Sigmoid colon (tissue), 7 donors: ENCODE measurements around the gene ABCC1. TPM values are rescaled to one million over a fixed set of nuclear protein-coding genes. Genes with fewer than 3 reads are reported as not detected.
"Not testable (repeated sequence)": the region's sequence is repeated elsewhere in the genome, so short reads cannot be mapped to it uniquely, and the experiment has no call there.

Source experiments
- DNase-seq: peaks from one replicate; pipeline ENCODE4 v3.0.0-alpha.2; 2019
- H3K27ac ChIP-seq, 4 donors: fragments of 200-600 bp; sonication (generic); one replicate each; pipeline ENCODE4 v1.5.1; 2016 to 2019; ENCODE audit warnings: mild to moderate bottlenecking in 1 of 4
- H3K27me3 ChIP-seq, 3 donors: fragments of 200-600 bp; sonication (generic); one replicate each; pipeline ENCODE4 v1.5.1; 2019; ENCODE audit warnings: mild to moderate bottlenecking in 1 of 3
- H3K36me3 ChIP-seq, 4 donors: fragments of 200-600 bp; sonication (generic); one replicate each; pipeline ENCODE4 v1.5.1; 2016 to 2019
- H3K4me1 ChIP-seq, 4 donors: fragments of 200-600 bp; sonication (generic); one replicate each; pipeline ENCODE4 v1.5.1; 2017 to 2019
- H3K4me3 ChIP-seq, 4 donors: fragments of 200-600 bp; sonication (generic); one replicate each; pipeline ENCODE4 v1.5.1; 2017 to 2019; ENCODE audit warnings: mild to moderate bottlenecking in 2 of 4, moderate library complexity in 1 of 4
- H3K9me3 ChIP-seq, 4 donors: fragments of 200-600 bp in 3 of 4; sonication (generic) in 3 of 4; one replicate each; pipeline versions ENCODE4 v1.5.1 to v1.6.1; 2013 to 2019
- CTCF ChIP-seq, 4 experiments: fragments of 450-650 bp in 3 of 4; fragments of 200-600 bp in 1 of 4; IDR thresholded peaks; one replicate each; pipeline ENCODE4 v1.5.1; 2016 to 2019; ENCODE audit warnings: antibody characterized with exemption in 4 of 4, mild to moderate bottlenecking in 3 of 4, moderate library complexity in 2 of 4
- EP300 ChIP-seq, 4 donors: sonication (generic); formaldehyde crosslinking; IDR thresholded peaks; one replicate each; pipeline ENCODE4 v1.6.1; 2017; ENCODE audit warnings: antibody characterized with exemption in 4 of 4
- POLR2A ChIP-seq, 2 donors: fragments of 450-650 bp; IDR thresholded peaks; one replicate each; pipeline ENCODE4 v1.6.1; 2016; ENCODE audit warnings: antibody characterized with exemption in 2 of 2, mild to moderate bottlenecking in 2 of 2, moderate library complexity in 2 of 2
- POLR2AphosphoS5 ChIP-seq, 4 donors: sonication (generic); formaldehyde crosslinking; IDR thresholded peaks; one replicate each; pipeline ENCODE4 v1.6.1; 2017; ENCODE audit warnings: antibody characterized with exemption in 4 of 4
- WGBS, 2 donors: extraction: QIAGEN DNeasy Blood & Tissue Kit; methylation state at CpG; one replicate each; pipeline ENCODE4 v1.1.7; 2013; 5-methylcytosine and 5-hydroxymethylcytosine counted together
- intact Hi-C: fragments of 100-400 bp; cut with DNase I; formaldehyde crosslinking; loops from one replicate; pipeline ENCODE4 v1.15.1; 2023
- polyA plus RNA-seq, 3 donors: library from polyadenylated mRNA; stranded (reverse); fragments of 200-250 nt; gene quantifications; one replicate each; pipeline ENCODE4 v1.2.3, GENCODE V29; 2013
- total RNA-seq, 4 donors: library from RNA; depleted of rRNA; stranded (reverse); fragments of >200 nt; gene quantifications; one replicate each; pipeline ENCODE4 v1.1.0, GENCODE V29; 2016
- donor health status: healthy with polysubstance abuse.
- donor health status: Bipolar disorder and iron deficiency.
- donor health status: healthy.

ABCC1 gene
- total and polyA plus RNA-seq, 7 donors = 1.8 to 51.8 (median 22.5) TPM

GRCh38 chr16:16158741-16159374 lies 209.4 kb downstream of the ABCC1 start:
- WGBS, 2 donors = 87 to 95% methylated on average over 3 of the region's 3 CpGs

GRCh38 chr16:16159662-16160061 lies 210.2 kb downstream of the ABCC1 start:
- DNase-seq = no peak
- peaks cover 0 to 7% (median 2%) of the 10 kb centered on the region in 4 donors for H3K9me3 ChIP-seq
- H3K4me3 ChIP-seq = no peak overlapping the region
- intact Hi-C loops = no loop called here
- TF ChIP-seq EP300 (IDR thresholded peaks at IDR 0.05) (no peak), POLR2AphosphoS5 (IDR thresholded peaks at IDR 0.05) (no peak), CTCF (IDR thresholded peaks at IDR 0.05) (no peak), POLR2A (IDR thresholded peaks at IDR 0.05) (no peak)
- H3K27ac ChIP-seq = no peak overlapping the region
- peaks cover 0 to 3% (median 0%) of the 10 kb centered on the region in 4 donors for H3K4me1 ChIP-seq
- no peaks in the 10 kb centered on the region for H3K36me3 ChIP-seq
- 88 to 97% methylated on average over 3 of the region's 3 CpGs for WGBS, 2 donors
- H3K27me3 ChIP-seq = no peaks in the 10 kb centered on the region

More at GRCh38 chr16:16158741-16159374, 209.4 kb downstream of the ABCC1 start:
- Histone ChIP-seq H3K4me3 (no peak overlapping the region), H3K27me3 (no peaks in the 10 kb centered on the region), H3K36me3 (no peaks in the 10 kb centered on the region), H3K27ac (no peak overlapping the region), H3K9me3 (peaks cover 0 to 7% (median 2%) of the 10 kb centered on the region in 4 donors), H3K4me1 (peaks cover 0 to 3% (median 0%) of the 10 kb centered on the region in 4 donors)
- intact Hi-C loops = no loop called here
- DNase-seq = no peak
- TF ChIP-seq CTCF (IDR thresholded peaks at IDR 0.05) (no peak), EP300 (IDR thresholded peaks at IDR 0.05) (no peak), POLR2A (IDR thresholded peaks at IDR 0.05) (no peak), POLR2AphosphoS5 (IDR thresholded peaks at IDR 0.05) (no peak)

- 82 to 83% methylated on average over 5 of the region's 5 CpGs for WGBS, 2 donors
- no peak for DNase-seq
- Histone ChIP-seq H3K27me3 (no peaks in the 10 kb centered on the region), H3K9me3 (peaks cover 0 to 7% (median 2%) of the 10 kb centered on the region in 4 donors), H3K4me1 (peaks cover 0 to 3% (median 0%) of the 10 kb centered on the region in 4 donors), H3K36me3 (no peaks in the 10 kb centered on the region), H3K27ac (no peak overlapping the region), H3K4me3 (no peak overlapping the region)
- intact Hi-C loops = no loop called here
- no peak for TF ChIP-seq POLR2AphosphoS5 (IDR thresholded peaks at IDR 0.05)
- no peak for TF ChIP-seq POLR2A (IDR thresholded peaks at IDR 0.05)
- TF ChIP-seq EP300 (IDR thresholded peaks at IDR 0.05) = no peak
- TF ChIP-seq CTCF (IDR thresholded peaks at IDR 0.05) = no peak
These were observed 211.9 kb downstream of the ABCC1 start for GRCh38 chr16:16161319-16161718.

- H3K4me1 ChIP-seq, H3K27ac ChIP-seq, H3K4me3 ChIP-seq, intact Hi-C loops, H3K9me3 ChIP-seq, DNase-seq, H3K36me3 ChIP-seq, H3K27me3 ChIP-seq: not testable (repeated sequence)
- WGBS, 2 donors = 88 to 90% methylated on average over 5 of the region's 5 CpGs
These were observed 212.4 kb downstream of the ABCC1 start for GRCh38 chr16:16161840-16162239.

GRCh38 chr16:16162591-16162990 lies 213.2 kb downstream of the ABCC1 start:
- DNase-seq = no peak
- WGBS, 2 donors = 67 to 86% methylated on average over 3 of the region's 3 CpGs
- Histone ChIP-seq H3K9me3 (peaks cover 0 to 7% (median 2%) of the 10 kb centered on the region in 4 donors), H3K4me3 (no peak overlapping the region), H3K36me3 (no peaks in the 10 kb centered on the region), H3K27me3 (no peaks in the 10 kb centered on the region), H3K4me1 (peaks cover 0 to 3% (median 0%) of the 10 kb centered on the region in 4 donors), H3K27ac (no peak overlapping the region)
- TF ChIP-seq POLR2AphosphoS5 (IDR thresholded peaks at IDR 0.05) (no peak), CTCF (IDR thresholded peaks at IDR 0.05) (no peak), EP300 (IDR thresholded peaks at IDR 0.05) (no peak), POLR2A (IDR thresholded peaks at IDR 0.05) (no peak)
- intact Hi-C loops = no loop called here
